K562 (cell line): ENCODE data around the gene LIMK1. TPM values are rescaled to one million over a fixed set of nuclear protein-coding genes. Genes with fewer than 3 reads are reported as not detected.

Experiments used
- ATF1 ChIP-seq, 2 experiments: fragments of 450-650 bp in 1 of 2; IDR thresholded peaks; 2 replicates each; pipeline ENCODE4 v1.6.1; 2016; ENCODE audit warnings: missing compliant biosample characterization in 1 of 2, missing genetic modification characterization in 1 of 2
- CEBPZ ChIP-seq: fragments of 150-350 bp; IDR thresholded peaks from 2 replicates; pipeline ENCODE4 v1.6.1; 2014; ENCODE audit warnings: low read depth, mild to moderate bottlenecking, low read length, borderline replicate concordance
- E2F3 ChIP-seq: fragments of 250-450 bp; sonication (Bioruptor Pico); IDR thresholded peaks from 2 replicates; pipeline ENCODE4 v1.4.0; 2020; ENCODE audit warnings: mild to moderate bottlenecking
- EGR1 ChIP-seq: fragments of 450-650 bp; conservative IDR thresholded peaks from 2 replicates; pipeline ENCODE4 v1.6.1; 2017; ENCODE audit warnings: mild to moderate bottlenecking
- EHMT2 ChIP-seq: fragments of 450-650 bp; IDR thresholded peaks from 2 replicates; pipeline ENCODE4 v1.6.1; 2018; ENCODE audit warnings: antibody characterized with exemption
- HDGF ChIP-seq: fragments of 450-650 bp; IDR thresholded peaks from 2 replicates; pipeline ENCODE4 v1.6.1; 2016
- NONO ChIP-seq, 2 experiments: fragments of 200-400 bp in 1 of 2; fragments of 450-650 bp in 1 of 2; formaldehyde crosslinking in 1 of 2; IDR thresholded peaks; 2 replicates each; pipeline ENCODE4 v1.6.1; 2017; ENCODE audit warnings: low read depth in 2 of 2, mild to moderate bottlenecking in 2 of 2, moderate library complexity in 2 of 2, low read length in 1 of 2
- POLR2B ChIP-seq: fragments of 450-650 bp; IDR thresholded peaks from 2 replicates; pipeline ENCODE4 v1.6.1; 2018; ENCODE audit warnings: low read depth; ENCODE audit not compliant: partially characterized antibody
- TAF1 ChIP-seq: IDR thresholded peaks from 2 replicates; pipeline ENCODE4 v1.6.1; 2011; ENCODE audit warnings: mild to moderate bottlenecking, low read length, moderate library complexity; ENCODE audit not compliant: insufficient read depth, control insufficient read depth, severe bottlenecking; ENCODE audit errors: extremely low read depth
- TFAP4 ChIP-seq: sonication (generic); formaldehyde crosslinking; IDR thresholded peaks from 2 replicates; pipeline ENCODE4 v1.8.0; 2022; ENCODE audit warnings: missing genetic modification reagents, mild to moderate bottlenecking, moderate library complexity, borderline replicate concordance
- YBX1 ChIP-seq: fragments of 450-650 bp; IDR thresholded peaks from 2 replicates; pipeline ENCODE4 v1.7.1; 2016; ENCODE audit warnings: mild to moderate bottlenecking
- polyA plus RNA-seq, 8 experiments: library from polyadenylated mRNA; depleted of rRNA in 4 of 8; stranded (reverse) in 5 of 8; unstranded in 3 of 8; fragments of >200 nt; fragmentation: Nextera tagmentation in 2 of 8; fragmentation: Illumina TruSeq in 1 of 8; extraction: Ambion mirVana in 2 of 8; extraction: Trizol in 1 of 8; gene quantifications; 2 replicates each; pipeline versions ENCODE4 v1.2.1 to v1.2.3, GENCODE V29; 2011 to 2014; ENCODE audit warnings: inconsistent platforms in 1 of 8, missing spikeins in 1 of 8
- total RNA-seq, 7 experiments: library from RNA; depleted of rRNA in 6 of 7; stranded (reverse); fragments of >200 nt in 6 of 7; fragmentation: Illumina TruSeq in 2 of 7; extraction: Trizol in 2 of 7; gene quantifications; 2 replicates each; pipeline versions ENCODE4 v1.2.1 to v1.2.3, GENCODE V29; 2011 to 2021; ENCODE audit warnings: low replicate concordance in 1 of 7
- TF ChIP-seq, protein P1 (sequence below): fragments of 250-450 bp; sonication (Bioruptor Pico); IDR thresholded peaks from 2 replicates; pipeline ENCODE4 v1.4.0; 2020

Gene LIMK1
- total and polyA plus RNA-seq, 9 of the 15 experiments (the other 6 are each of a cell fraction or from before 2014, with no cell fraction given): 0.14 to 30.0 (median 15.9) TPM

DNA sequence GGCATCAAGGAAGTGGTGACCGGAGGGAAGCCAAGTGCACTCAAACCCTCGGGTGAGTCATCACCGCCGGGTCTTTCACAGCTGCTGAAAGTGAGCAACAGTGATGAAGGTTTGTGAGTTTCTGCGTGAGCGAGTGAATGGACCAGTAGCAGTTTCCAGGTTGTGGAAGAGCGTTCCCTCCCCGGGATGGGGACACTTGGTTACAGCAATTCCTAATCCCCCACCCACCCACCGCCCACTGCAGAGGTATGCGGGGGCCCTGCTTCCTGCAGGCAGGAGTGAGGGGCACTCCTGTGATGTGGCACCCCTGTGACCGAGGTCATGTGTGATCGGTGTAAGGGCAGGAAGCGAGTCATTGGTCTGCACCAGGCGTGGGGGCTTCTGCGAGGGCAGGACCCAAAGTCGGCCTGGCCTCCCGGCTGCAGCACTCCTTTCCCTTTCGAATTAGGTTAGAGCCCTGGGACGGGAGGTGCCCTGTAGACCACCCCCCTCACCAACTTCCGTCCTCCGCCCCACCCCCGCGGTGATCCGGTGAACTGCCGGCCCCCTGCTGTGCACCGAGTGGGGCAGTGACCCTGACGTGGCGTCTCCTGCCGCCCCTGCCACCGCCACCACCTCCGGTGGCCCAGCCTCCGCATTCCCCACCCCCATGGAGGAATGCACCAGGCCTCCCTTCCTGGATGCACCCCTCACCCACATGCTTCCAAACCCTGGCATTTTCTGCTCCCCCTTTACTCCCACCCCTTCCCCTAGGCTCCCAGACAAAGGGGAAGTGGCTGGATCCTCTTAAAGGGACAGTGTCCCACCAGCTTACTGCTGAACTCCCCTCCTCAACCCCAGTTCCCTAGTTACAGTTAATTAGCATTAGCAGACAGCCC is 10.9 kb downstream of the LIMK1 start (continued):
- TF ChIP-seq YBX1: no peak
- TF ChIP-seq CEBPZ: no peak
- TF ChIP-seq, protein P1, sequence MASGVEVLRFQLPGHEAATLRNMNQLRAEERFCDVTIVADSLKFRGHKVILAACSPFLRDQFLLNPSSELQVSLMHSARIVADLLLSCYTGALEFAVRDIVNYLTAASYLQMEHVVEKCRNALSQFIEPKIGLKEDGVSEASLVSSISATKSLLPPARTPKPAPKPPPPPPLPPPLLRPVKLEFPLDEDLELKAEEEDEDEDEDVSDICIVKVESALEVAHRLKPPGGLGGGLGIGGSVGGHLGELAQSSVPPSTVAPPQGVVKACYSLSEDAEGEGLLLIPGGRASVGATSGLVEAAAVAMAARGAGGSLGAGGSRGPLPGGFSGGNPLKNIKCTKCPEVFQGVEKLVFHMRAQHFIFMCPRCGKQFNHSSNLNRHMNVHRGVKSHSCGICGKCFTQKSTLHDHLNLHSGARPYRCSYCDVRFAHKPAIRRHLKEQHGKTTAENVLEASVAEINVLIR (CRISPR knock-in tag): no peak
- peak; percentile 49; the same call in 1 of the 2 replicates for TF ChIP-seq TFAP4 (CRISPR knock-in tag)
- TF ChIP-seq POLR2B: no peak
- TF ChIP-seq EHMT2: no peak
- peak; percentile 81 for TF ChIP-seq EGR1
- TF ChIP-seq E2F3 (CRISPR knock-in tag): no peak
- TF ChIP-seq HDGF: no peak
- TF ChIP-seq TAF1: no peak
- no peak for TF ChIP-seq ATF1 (CRISPR knock-in tag; IDR thresholded peaks at IDR 0.05)
- TF ChIP-seq ATF1 (tag; IDR thresholded peaks at IDR 0.05): no peak
- TF ChIP-seq NONO (IDR thresholded peaks at IDR 0.05; ENCODE audit: low read depth in 2 of 2, low read length in 1 of 2): no peak
